Upper lobe of left lung (tissue), 4 donors: ENCODE data around the gene CDX2.

Source experiments
- CTCF ChIP-seq, 6 experiments: fragments of 450-650 bp in 4 of 6; fragments of 200-600 bp in 2 of 6; sonication (generic) in 2 of 6; IDR thresholded peaks; one replicate each; pipeline ENCODE4 v1.5.1; 2016 to 2019; ENCODE audit warnings: antibody characterized with exemption in 6 of 6
- POLR2A ChIP-seq, 4 donors: fragments of 450-650 bp; IDR thresholded peaks; one replicate each; pipeline ENCODE4 v1.5.1; 2016 to 2017; ENCODE audit warnings: antibody characterized with exemption in 4 of 4, mild to moderate bottlenecking in 2 of 4

DNA sequence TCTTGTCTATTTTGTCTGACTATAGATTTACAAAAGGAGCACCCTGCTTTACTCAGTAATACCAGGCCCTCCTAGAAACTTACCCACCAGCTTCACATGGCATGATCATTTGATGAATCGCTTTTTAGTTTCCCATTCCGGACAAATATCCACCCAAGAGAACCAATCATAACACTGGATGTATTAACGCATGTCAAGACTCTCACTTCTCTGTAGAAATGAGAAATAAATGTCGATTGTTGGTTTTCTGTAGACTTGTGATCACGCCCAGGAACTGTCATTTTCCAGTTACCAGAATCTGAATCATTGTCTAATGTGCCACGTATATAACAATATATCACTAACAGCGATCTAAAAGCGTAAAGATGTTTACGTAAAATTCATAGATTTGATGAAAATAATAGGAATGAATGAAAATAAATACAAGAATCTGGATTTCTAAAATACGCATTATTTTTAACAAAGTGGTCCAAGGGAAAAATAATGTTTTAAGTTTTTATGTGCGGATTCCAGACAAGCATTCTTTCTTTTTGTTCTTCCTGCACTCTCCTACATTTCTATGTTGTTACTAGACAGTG, 14.0 kb downstream of the CDX2 start:
- TF ChIP-seq POLR2A (IDR thresholded peaks at IDR 0.05) (no peak), CTCF (IDR thresholded peaks at IDR 0.05) (no peak)
